ENCODE measurements around the gene PKD2L2.

PKD2L2 gene

DNA sequence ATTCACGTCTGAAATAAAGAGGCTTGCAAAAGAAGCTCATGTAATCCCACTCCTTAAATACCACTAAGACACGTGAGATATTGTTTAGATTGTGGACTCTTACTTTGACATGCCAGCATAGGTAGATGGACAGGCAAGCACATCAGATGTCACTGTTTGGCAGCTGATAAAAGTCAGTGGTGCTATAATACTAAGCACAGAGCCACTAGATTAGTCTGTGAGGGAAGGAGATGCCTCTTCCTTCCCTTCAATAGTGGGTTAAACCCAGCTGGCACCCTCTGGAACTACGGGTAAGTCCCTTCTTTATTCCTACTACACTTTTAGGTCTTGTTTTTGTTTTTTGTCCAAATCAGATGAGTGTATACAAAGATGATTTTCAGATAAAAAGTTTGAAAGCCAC, 21.6 kb upstream of the PKD2L2 start, which contains the start of gene MYOT:
Gene MYOT (plus strand): TSS at position 197 of the 400 bp plus-strand sequence. CDS start 2,792 bp downstream, outside the sequence.
- Mint-ChIP-seq H3K27ac (no peak within 1 kb of the TSS), H3K27me3 (no peaks in the 10 kb centered on the region), H3K36me3 (no peaks in the 10 kb centered on the region), H3K4me3 (no peak within 1 kb of the TSS), H3K9me3 (ENCODE audit: low read depth) (no peaks in the 10 kb centered on the region), H3K4me1 (ENCODE audit: low read depth) (no peaks in the 10 kb centered on the region)

DNA sequence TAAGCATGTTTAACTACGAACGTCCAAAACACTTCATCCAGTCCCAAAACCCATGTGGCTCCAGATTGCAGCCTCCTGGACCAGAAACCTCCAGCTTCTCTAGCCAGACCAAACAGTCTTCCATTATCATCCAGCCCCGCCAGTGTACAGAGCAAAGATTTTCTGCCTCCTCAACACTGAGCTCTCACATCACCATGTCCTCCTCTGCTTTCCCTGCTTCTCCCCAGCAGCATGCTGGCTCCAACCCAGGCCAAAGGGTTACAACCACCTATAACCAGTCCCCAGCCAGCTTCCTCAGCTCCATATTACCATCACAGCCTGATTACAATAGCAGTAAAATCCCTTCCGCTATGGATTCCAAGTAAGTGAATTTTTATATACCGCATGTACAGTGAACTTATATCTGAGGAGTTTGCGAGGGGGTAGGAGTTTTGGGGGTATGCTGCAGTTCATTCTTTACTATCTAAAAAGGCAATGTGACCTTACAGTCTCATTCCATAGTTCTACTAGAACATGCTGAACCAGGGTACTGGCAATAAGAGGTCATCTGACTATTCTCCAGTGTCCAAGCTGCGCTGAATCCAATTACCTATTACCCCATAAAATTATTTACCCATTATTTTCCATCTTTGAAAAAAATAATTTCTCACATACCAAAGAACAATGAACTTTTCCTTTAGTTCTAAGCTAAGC, 18.5 kb upstream of the PKD2L2 start:
- no peaks in the 10 kb centered on the region for H3K36me3 Mint-ChIP-seq
- no peaks in the 10 kb centered on the region for H3K27me3 Mint-ChIP-seq
- no peak overlapping the region for H3K27ac Mint-ChIP-seq
- no peaks in the 10 kb centered on the region for H3K4me1 Mint-ChIP-seq (ENCODE audit: low read depth)
- H3K9me3 Mint-ChIP-seq (ENCODE audit: low read depth), result no peaks in the 10 kb centered on the region
- no peak overlapping the region for H3K4me3 Mint-ChIP-seq

DNA sequence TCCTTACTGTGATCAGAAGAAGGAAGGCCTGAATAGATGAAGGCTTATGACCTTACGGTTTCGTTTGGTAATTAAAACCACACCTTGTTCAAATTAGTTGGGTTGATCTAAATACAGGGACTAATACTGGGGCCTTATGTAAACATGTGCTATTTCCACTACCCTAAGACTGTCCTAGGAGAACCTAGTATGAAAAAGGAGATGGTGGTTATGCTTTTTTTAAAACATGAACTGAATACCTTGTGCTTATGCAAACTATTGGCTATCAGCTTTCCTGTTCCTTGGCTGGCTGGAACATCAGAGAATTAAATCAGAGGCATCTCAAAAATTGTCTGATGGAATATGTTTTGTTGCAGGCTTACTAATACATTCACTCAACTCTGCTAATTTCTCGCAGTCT, 17.7 kb upstream of the PKD2L2 start:
- no peaks in the 10 kb centered on the region for H3K4me1 Mint-ChIP-seq (ENCODE audit: low read depth)
- H3K36me3 Mint-ChIP-seq, result no peaks in the 10 kb centered on the region
- H3K27me3 Mint-ChIP-seq, result no peaks in the 10 kb centered on the region
- no peaks in the 10 kb centered on the region for H3K9me3 Mint-ChIP-seq (ENCODE audit: low read depth)
- H3K4me3 Mint-ChIP-seq, result no peak overlapping the region
- H3K27ac Mint-ChIP-seq, result no peak overlapping the region

DNA sequence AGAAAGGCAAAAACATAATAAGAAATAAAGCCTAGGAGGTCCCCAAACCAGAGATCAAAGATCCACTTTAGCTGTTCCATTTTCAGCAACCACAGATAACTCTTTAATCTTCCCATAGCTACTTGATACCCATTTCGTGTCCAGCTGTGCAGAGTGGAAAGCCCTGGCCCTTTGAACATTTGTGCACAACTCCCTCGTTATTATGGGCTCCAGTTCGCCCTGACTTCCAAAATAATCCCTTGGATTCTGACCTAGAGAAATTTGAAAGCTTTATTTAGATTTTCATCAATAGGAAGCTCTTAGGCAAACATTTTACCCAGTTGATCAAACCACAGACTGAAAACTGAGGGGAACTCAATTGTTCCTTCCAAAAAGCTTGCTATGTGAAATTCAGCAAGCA, 16.8 kb upstream of the PKD2L2 start:
- Mint-ChIP-seq H3K27ac (no peak overlapping the region), H3K9me3 (ENCODE audit: low read depth) (no peaks in the 10 kb centered on the region), H3K36me3 (no peaks in the 10 kb centered on the region), H3K4me3 (no peak overlapping the region), H3K27me3 (no peaks in the 10 kb centered on the region), H3K4me1 (ENCODE audit: low read depth) (no peaks in the 10 kb centered on the region)

DNA sequence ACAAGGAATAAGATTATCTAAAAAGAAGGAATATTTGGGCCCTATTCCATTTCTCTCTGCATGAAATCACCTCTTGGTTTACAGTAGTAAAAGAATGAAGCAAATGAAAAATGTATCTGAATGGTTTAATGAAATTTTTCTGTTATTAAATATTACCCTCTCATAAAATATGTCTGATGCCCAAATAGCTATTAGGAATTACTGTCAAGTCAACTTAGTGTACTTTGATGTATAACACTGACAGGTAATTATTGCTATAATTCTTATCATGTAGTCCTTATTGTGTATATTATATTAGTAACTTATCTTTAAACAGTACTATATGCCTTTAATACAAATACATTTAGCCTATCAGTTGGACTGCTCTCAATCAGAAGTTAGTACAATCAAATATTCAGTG, 13.2 kb upstream of the PKD2L2 start:
- Mint-ChIP-seq H3K4me3 (no peak overlapping the region), H3K36me3 (no peaks in the 10 kb centered on the region), H3K27me3 (no peaks in the 10 kb centered on the region), H3K27ac (no peak overlapping the region), H3K9me3 (ENCODE audit: low read depth) (no peaks in the 10 kb centered on the region), H3K4me1 (ENCODE audit: low read depth) (no peaks in the 10 kb centered on the region)

DNA sequence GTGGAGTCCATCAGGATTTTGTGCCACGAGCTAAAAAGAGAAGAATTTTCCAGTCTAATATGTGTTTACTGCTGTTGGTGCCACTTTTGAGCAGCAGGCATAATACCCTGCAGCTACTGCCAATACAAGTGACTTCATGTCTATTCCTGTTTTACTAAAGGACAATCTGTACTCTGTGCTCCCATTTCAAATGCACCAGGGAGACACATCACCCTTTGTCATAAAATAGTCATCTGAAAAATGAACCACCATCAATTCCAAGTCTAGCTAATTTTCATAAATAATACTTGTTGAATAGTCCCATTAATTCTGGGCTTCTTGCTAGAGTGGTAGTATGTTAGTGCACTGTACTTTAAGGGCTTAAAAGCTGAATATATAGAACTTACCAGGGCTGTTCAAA, 8.9 kb upstream of the PKD2L2 start:
- no peaks in the 10 kb centered on the region for H3K9me3 Mint-ChIP-seq (ENCODE audit: low read depth)
- no peak overlapping the region for H3K27ac Mint-ChIP-seq
- H3K27me3 Mint-ChIP-seq, result no peaks in the 10 kb centered on the region
- peaks cover 3% of the 10 kb centered on the region for H3K4me1 Mint-ChIP-seq (ENCODE audit: low read depth)
- H3K36me3 Mint-ChIP-seq, result peaks cover 9% of the 10 kb centered on the region
- no peak overlapping the region for H3K4me3 Mint-ChIP-seq

DNA sequence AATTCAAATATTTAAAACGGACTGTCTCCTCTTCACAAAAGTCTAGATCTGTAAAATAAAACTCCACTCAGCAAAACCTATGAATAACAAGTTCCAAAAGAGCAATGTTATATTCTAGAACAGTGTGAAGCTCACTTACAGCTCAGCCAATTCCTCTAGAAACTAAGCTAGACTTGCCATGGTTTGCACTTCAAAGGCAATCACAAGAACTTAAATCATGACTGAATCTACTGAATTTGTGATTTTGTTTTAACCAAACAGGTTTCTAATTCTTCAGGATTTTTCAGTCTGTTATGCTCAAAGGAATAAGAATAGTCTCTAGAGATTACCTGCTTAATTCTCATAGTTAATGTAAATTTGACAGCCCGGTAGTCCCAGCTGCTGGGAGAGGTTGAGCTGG, 1.4 kb upstream of the PKD2L2 start:
- no peak overlapping the region for H3K27ac Mint-ChIP-seq
- H3K36me3 Mint-ChIP-seq, result peaks cover 5% of the 10 kb centered on the region
- no peaks in the 10 kb centered on the region for H3K9me3 Mint-ChIP-seq (ENCODE audit: low read depth)
- H3K4me1 Mint-ChIP-seq (ENCODE audit: low read depth), result peaks cover 33% of the 10 kb centered on the region
- peak overlapping the region; percentile 35 for H3K4me3 Mint-ChIP-seq
- no peaks in the 10 kb centered on the region for H3K27me3 Mint-ChIP-seq

DNA sequence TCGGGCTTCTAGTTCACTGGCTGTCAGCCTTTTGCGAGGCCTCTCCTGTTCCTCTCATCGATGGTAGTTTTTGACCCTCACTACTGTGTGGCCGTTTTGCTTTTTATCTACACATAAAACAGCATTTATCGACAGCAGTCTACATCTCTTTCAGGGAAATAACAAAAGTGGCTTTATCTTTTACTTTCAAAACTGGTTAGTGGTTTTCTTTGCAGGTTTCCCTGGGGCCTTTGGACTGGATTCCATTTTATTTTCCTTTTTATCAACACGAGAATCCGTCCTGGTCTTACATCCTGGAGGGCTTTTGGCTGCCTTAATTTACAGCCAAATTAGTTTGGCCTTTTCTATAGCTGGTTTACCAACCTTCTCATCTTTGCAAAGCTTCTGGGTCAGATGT, 793 bp upstream of the PKD2L2 start:
- Mint-ChIP-seq H3K9me3 (ENCODE audit: low read depth) (no peaks in the 10 kb centered on the region), H3K36me3 (peaks cover 2% of the 10 kb centered on the region), H3K27me3 (no peaks in the 10 kb centered on the region), H3K4me1 (ENCODE audit: low read depth) (peaks cover 33% of the 10 kb centered on the region), H3K4me3 (peak overlapping the region; percentile 93), H3K27ac (peak overlapping the region; percentile 92)

DNA sequence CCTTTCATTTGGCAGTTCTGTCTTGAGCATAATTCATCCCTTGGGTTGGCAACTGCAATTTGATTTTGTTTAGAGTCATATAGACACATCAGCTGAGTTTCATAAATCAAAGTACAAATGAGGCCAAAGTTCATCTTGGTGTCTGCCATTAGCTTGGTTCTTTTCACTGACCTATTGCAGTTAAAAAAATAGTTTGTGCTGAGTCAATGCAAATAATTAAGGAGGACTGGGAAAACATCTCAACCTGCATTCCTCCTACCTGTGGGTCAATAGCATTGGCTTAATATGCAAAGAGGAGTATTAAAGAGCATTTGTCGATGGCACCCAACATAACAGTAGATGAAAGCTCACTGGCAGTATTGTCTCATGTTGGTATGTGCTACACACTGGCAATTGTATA, 1.6 kb downstream of the PKD2L2 start:
- Mint-ChIP-seq H3K4me3 (no peak overlapping the region), H3K36me3 (no peaks in the 10 kb centered on the region), H3K27me3 (no peaks in the 10 kb centered on the region), H3K9me3 (ENCODE audit: low read depth) (no peaks in the 10 kb centered on the region), H3K4me1 (ENCODE audit: low read depth) (peaks cover 31% of the 10 kb centered on the region), H3K27ac (no peak overlapping the region)

DNA sequence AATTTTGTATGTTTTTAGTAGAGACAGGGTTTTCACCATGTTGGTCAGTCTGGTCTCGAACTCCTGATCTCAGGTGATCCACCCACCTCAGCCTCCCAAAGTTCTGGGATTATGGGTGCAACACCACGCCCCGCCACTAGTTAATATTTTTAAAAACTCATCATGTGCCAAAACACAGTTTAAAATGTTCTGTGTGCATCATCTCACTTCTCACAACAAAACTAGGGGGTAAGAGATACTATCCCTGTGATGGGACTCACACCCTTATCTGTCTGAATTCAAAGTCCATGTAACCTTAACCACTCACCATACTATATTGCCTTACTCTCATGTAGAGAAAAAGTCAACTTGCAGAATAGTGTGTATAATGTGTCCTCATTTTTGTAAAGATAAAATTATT, 2.6 kb downstream of the PKD2L2 start:
- Mint-ChIP-seq H3K4me1 (ENCODE audit: low read depth) (peaks cover 25% of the 10 kb centered on the region), H3K27ac (no peak overlapping the region), H3K4me3 (no peak overlapping the region), H3K36me3 (no peaks in the 10 kb centered on the region), H3K27me3 (no peaks in the 10 kb centered on the region), H3K9me3 (ENCODE audit: low read depth) (no peaks in the 10 kb centered on the region)

DNA sequence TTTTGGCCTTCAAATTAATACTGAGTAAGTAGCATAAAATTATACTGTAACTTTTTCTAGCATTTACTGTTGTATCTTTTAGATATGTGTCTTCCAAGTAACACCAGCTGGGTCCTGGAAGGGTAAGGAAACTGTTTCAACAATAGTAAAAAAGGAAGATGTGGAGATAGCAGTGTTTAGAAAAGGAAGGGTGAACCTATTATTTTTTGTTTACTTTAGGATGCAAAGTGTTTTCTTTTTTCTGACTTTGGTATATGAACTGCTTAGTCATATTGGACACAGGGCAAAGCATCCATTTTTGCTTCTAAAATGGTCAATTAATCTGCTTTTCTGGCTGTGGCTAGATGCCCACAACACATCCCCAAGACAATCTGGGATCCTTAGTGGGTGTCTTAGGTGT, 5.3 kb downstream of the PKD2L2 start:
- Mint-ChIP-seq H3K9me3 (ENCODE audit: low read depth) (no peaks in the 10 kb centered on the region), H3K27ac (no peak overlapping the region), H3K27me3 (no peaks in the 10 kb centered on the region), H3K36me3 (no peaks in the 10 kb centered on the region), H3K4me1 (ENCODE audit: low read depth) (peaks cover 3% of the 10 kb centered on the region), H3K4me3 (no peak overlapping the region)

DNA sequence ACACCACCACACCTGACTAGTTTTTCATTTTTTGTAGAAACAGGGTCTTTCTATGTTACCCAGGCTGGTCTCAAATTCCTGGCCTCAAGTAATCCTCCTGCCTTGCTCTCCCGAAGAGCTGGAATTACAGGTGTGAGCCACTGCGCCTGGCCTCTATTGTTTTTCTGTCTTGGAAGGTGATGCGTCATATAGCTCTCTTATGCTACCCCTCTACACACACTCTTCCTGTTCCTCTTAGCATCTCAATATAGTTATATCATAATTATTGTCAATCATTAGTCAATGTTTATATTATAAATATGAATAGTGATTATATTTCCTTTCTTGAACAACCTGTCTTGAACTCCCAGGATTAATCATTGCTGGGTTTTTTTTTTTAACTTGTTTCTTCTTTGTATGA, 7.3 kb downstream of the PKD2L2 start:
- H3K4me3 Mint-ChIP-seq, result no peak overlapping the region
- no peaks in the 10 kb centered on the region for H3K9me3 Mint-ChIP-seq (ENCODE audit: low read depth)
- no peak overlapping the region for H3K27ac Mint-ChIP-seq
- H3K4me1 Mint-ChIP-seq (ENCODE audit: low read depth), result no peaks in the 10 kb centered on the region
- H3K36me3 Mint-ChIP-seq, result no peaks in the 10 kb centered on the region
- H3K27me3 Mint-ChIP-seq, result no peaks in the 10 kb centered on the region

DNA sequence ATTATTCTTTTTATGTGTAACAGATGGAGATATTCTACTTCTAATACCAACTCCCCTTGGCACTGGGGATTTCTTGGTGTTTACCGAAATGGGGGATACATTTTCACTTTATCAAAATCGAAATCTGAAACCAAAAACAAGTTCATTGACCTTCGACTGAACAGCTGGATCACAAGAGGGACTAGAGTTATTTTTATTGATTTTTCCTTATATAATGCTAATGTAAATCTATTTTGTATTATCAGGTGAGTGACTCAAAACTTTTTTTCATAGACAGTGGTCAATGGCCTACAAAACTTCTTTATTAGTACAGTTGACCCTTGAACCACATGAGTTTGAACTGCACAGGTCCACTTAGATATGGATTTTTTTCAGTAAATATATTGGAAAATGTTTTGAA, 10.2 kb downstream of the PKD2L2 start:
- H3K36me3 Mint-ChIP-seq, result no peaks in the 10 kb centered on the region
- H3K4me3 Mint-ChIP-seq, result no peak overlapping the region
- H3K27ac Mint-ChIP-seq, result no peak overlapping the region
- H3K27me3 Mint-ChIP-seq, result no peaks in the 10 kb centered on the region
- no peaks in the 10 kb centered on the region for H3K9me3 Mint-ChIP-seq (ENCODE audit: low read depth)
- no peaks in the 10 kb centered on the region for H3K4me1 Mint-ChIP-seq (ENCODE audit: low read depth)

DNA sequence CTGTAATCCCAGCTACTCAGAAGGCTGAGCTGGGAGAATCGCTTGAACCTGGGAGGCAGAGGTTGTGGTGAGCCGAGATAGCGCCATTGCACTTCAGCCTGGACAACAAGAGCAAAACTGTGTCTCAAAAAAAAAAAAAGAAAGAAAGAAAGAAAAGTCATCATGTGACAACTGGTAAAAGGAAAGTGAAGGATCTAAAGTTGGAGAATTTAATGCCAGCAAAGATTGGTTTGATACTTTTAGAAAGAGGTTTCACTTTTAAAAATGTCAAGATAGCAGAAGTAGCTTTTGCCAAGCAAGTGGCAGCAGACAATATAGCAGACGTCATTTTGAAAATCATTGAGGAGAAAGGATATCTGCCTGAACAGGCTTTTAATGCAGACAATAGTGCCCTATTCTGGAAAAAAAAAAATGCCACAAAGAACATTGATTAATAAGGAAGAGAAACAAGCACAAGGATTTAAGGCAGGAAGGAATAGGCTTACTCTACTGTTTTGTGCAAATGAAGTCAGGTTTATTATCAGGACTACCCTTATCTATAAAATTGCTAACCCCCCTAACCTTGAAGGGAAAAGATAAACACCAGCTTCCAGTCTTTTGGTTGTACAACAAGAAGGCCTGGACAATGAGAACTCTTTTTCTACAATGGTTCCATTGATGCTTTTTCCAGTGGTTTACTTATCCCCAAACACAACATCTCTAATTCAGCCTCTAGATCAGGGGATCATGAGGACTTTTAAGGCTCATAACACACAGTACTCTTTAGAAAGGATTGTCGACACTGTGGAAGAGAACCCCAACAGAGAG, 12.0 kb downstream of the PKD2L2 start:
- no peaks in the 10 kb centered on the region for H3K9me3 Mint-ChIP-seq (ENCODE audit: low read depth)
- no peaks in the 10 kb centered on the region for H3K27me3 Mint-ChIP-seq
- H3K4me3 Mint-ChIP-seq, result no peak overlapping the region
- H3K36me3 Mint-ChIP-seq, result no peaks in the 10 kb centered on the region
- no peaks in the 10 kb centered on the region for H3K4me1 Mint-ChIP-seq (ENCODE audit: low read depth)
- no peak overlapping the region for H3K27ac Mint-ChIP-seq

DNA sequence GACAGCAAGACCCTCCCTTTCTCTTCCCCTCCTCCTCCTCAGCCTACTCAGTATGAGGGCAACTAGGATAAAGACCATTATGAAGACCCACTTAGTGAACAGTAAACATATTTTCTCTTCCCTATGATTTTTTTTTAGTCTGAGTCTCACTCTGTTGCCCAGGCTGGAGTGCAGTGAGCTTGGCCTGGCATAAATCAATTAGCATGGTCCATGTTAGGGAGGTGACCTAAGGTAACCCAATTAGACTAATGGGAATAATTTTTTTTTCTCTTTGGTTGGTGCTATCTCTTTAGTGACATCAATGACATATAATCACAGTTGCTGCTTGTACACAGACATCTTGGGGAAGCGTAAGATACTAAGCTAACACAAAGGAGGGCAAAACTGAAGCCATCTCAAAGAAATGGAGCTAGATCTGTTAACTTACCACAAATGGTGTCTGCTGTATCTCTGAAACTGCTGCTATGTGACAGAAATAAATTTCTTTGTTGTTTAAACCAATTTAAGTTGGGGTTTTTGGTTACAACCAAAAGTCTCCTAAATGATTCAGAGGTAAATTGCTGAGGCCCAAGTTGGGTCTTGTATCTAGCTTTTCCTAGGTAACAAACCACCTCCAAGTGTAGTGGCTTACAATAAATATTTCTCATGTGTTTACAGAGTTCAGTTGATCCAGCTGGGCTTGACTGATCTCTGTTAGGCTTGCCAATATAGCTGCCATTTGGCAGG, 13.3 kb downstream of the PKD2L2 start:
- Mint-ChIP-seq H3K27ac (no peak overlapping the region), H3K36me3 (no peaks in the 10 kb centered on the region), H3K4me1 (ENCODE audit: low read depth) (no peaks in the 10 kb centered on the region), H3K27me3 (no peaks in the 10 kb centered on the region), H3K9me3 (ENCODE audit: low read depth) (no peaks in the 10 kb centered on the region), H3K4me3 (no peak overlapping the region)
